Measurements from ENCODE around the gene SNAI3.
A peak's percentile ranks its signal among the peaks of the same experiment; 100 is the strongest.

Gene SNAI3

GRCh38 chr16:88665148-88665547 is 21.2 kb downstream of the SNAI3 start:
- Mint-ChIP-seq H3K4me3 (no peak overlapping the region), H3K27ac (no peak overlapping the region), H3K9me3 (no peaks in the 10 kb centered on the region), H3K27me3 (no peaks in the 10 kb centered on the region), H3K4me1 (peaks cover 17 to 36% of the 10 kb centered on the region in 2 donors), H3K36me3 (peaks cover 31 to 32% of the 10 kb centered on the region in 2 donors)
- DNase-seq: no peak
- no peak for ATAC-seq (replicated peaks)

GRCh38 chr16:88662843-88663606 is 23.3 kb downstream of the SNAI3 start, which contains the start of gene MVD:
Gene MVD, minus strand, starts transcription at chr16:88663091. Its CDS starts 11 bp downstream, at chr16:88663080.
- Mint-ChIP-seq H3K9me3 (no peaks in the 10 kb centered on the region), H3K4me1 (peaks cover 24 to 44% of the 10 kb centered on the region in 2 donors), H3K36me3 (peaks cover 29% of the 10 kb centered on the region in 2 donors), H3K27me3 (no peaks in the 10 kb centered on the region), H3K4me3 (peak within 1 kb of the TSS; percentile 96 to 99), H3K27ac (peak within 1 kb of the TSS; percentile 99)
- DNase-seq (peak; percentile 97), ATAC-seq (replicated peaks) (peak; percentile 98 to 99)

GRCh38 chr16:88662222-88662842 is 24.0 kb downstream of the SNAI3 start:
- H3K27me3 Mint-ChIP-seq: no peaks in the 10 kb centered on the region
- DNase-seq: no peak
- H3K9me3 Mint-ChIP-seq: no peaks in the 10 kb centered on the region
- peaks cover 24 to 41% of the 10 kb centered on the region in 2 donors for H3K4me1 Mint-ChIP-seq
- H3K36me3 Mint-ChIP-seq: peaks cover 25% of the 10 kb centered on the region in 2 donors
- peak overlapping the region; percentile 94 for H3K27ac Mint-ChIP-seq
- peak; percentile 3 to 5 for ATAC-seq (replicated peaks)
- peak overlapping the region; percentile 96 to 99 for H3K4me3 Mint-ChIP-seq

GRCh38 chr16:88661468-88661867 is 24.8 kb downstream of the SNAI3 start:
- no peak for ATAC-seq (replicated peaks)
- DNase-seq: no peak
- Mint-ChIP-seq H3K27me3 (no peaks in the 10 kb centered on the region), H3K4me3 (peak overlapping the region; percentile 59 to 70), H3K9me3 (no peaks in the 10 kb centered on the region), H3K36me3 (peaks cover 20 to 30% of the 10 kb centered on the region in 2 donors), H3K27ac (no peak overlapping the region), H3K4me1 (peaks cover 24 to 37% of the 10 kb centered on the region in 2 donors)

- Mint-ChIP-seq H3K27me3 (no peaks in the 10 kb centered on the region), H3K4me1 (peaks cover 24 to 29% of the 10 kb centered on the region in 2 donors), H3K4me3 (no peak overlapping the region), H3K36me3 (peaks cover 30 to 41% of the 10 kb centered on the region in 2 donors), H3K27ac (no peak overlapping the region), H3K9me3 (no peaks in the 10 kb centered on the region)
- DNase-seq (no peak), ATAC-seq (replicated peaks) (no peak)
These were observed 27.1 kb downstream of the SNAI3 start for GRCh38 chr16:88659160-88659559.

GRCh38 chr16:88658714-88659113 is 27.6 kb downstream of the SNAI3 start:
- H3K4me3 Mint-ChIP-seq: no peak overlapping the region
- no peaks in the 10 kb centered on the region for H3K27me3 Mint-ChIP-seq
- peaks cover 22 to 26% of the 10 kb centered on the region in 2 donors for H3K4me1 Mint-ChIP-seq
- H3K9me3 Mint-ChIP-seq: no peaks in the 10 kb centered on the region
- peaks cover 35 to 44% of the 10 kb centered on the region in 2 donors for H3K36me3 Mint-ChIP-seq
- no peak overlapping the region for H3K27ac Mint-ChIP-seq
- DNase-seq (no peak), ATAC-seq (replicated peaks) (no peak)

GRCh38 chr16:88657371-88657770 is 28.9 kb downstream of the SNAI3 start:
- H3K36me3 Mint-ChIP-seq: peaks cover 43 to 49% of the 10 kb centered on the region in 2 donors
- DNase-seq: no peak
- ATAC-seq (replicated peaks): no peak
- H3K4me3 Mint-ChIP-seq: no peak overlapping the region
- no peaks in the 10 kb centered on the region for H3K27me3 Mint-ChIP-seq
- H3K4me1 Mint-ChIP-seq: peaks cover 26 to 37% of the 10 kb centered on the region in 2 donors
- H3K9me3 Mint-ChIP-seq: no peaks in the 10 kb centered on the region
- no peak overlapping the region for H3K27ac Mint-ChIP-seq

GRCh38 chr16:88656291-88656980 is 29.9 kb downstream of the SNAI3 start:
- Mint-ChIP-seq H3K36me3 (peaks cover 45% of the 10 kb centered on the region in 2 donors), H3K27me3 (no peaks in the 10 kb centered on the region), H3K4me3 (no peak overlapping the region), H3K4me1 (peaks cover 30 to 37% of the 10 kb centered on the region in 2 donors), H3K27ac (no peak overlapping the region), H3K9me3 (no peaks in the 10 kb centered on the region)
- DNase-seq (no peak), ATAC-seq (replicated peaks) (no peak)

- no peak overlapping the region for H3K27ac Mint-ChIP-seq
- ATAC-seq (replicated peaks) (no peak), DNase-seq (no peak)
- no peak overlapping the region for H3K4me3 Mint-ChIP-seq
- H3K4me1 Mint-ChIP-seq: peaks cover 32 to 38% of the 10 kb centered on the region in 2 donors
- H3K27me3 Mint-ChIP-seq: no peaks in the 10 kb centered on the region
- no peaks in the 10 kb centered on the region for H3K9me3 Mint-ChIP-seq
- peaks cover 45 to 47% of the 10 kb centered on the region in 2 donors for H3K36me3 Mint-ChIP-seq
These were observed 30.5 kb downstream of the SNAI3 start for GRCh38 chr16:88655733-88656281.

GRCh38 chr16:88655053-88655732 is 31.1 kb downstream of the SNAI3 start:
- peaks cover 46 to 49% of the 10 kb centered on the region in 2 donors for H3K36me3 Mint-ChIP-seq
- DNase-seq: peak; percentile 0
- no peak overlapping the region for H3K4me3 Mint-ChIP-seq
- peak overlapping the region; percentile 57 for H3K27ac Mint-ChIP-seq
- H3K4me1 Mint-ChIP-seq: peaks cover 32 to 36% of the 10 kb centered on the region in 2 donors
- H3K9me3 Mint-ChIP-seq: no peaks in the 10 kb centered on the region
- ATAC-seq (replicated peaks): no peak
- H3K27me3 Mint-ChIP-seq: no peaks in the 10 kb centered on the region

- no peak overlapping the region for H3K4me3 Mint-ChIP-seq
- H3K9me3 Mint-ChIP-seq: no peaks in the 10 kb centered on the region
- ATAC-seq (replicated peaks) (no peak), DNase-seq (no peak)
- H3K27me3 Mint-ChIP-seq: no peaks in the 10 kb centered on the region
- H3K36me3 Mint-ChIP-seq: peaks cover 51% of the 10 kb centered on the region in 2 donors
- H3K4me1 Mint-ChIP-seq: peaks cover 33 to 35% of the 10 kb centered on the region in 2 donors
- H3K27ac Mint-ChIP-seq: no peak overlapping the region
These were observed 31.8 kb downstream of the SNAI3 start for GRCh38 chr16:88654363-88655052.

GRCh38 chr16:88653596-88654362 is 32.5 kb downstream of the SNAI3 start:
- DNase-seq: no peak
- Mint-ChIP-seq H3K27me3 (no peaks in the 10 kb centered on the region), H3K4me1 (peaks cover 33 to 39% of the 10 kb centered on the region in 2 donors), H3K27ac (no peak overlapping the region), H3K36me3 (peaks cover 53% of the 10 kb centered on the region in 2 donors), H3K9me3 (no peaks in the 10 kb centered on the region), H3K4me3 (no peak overlapping the region)
- no peak for ATAC-seq (replicated peaks)

GRCh38 chr16:88653101-88653500 is 33.2 kb downstream of the SNAI3 start:
- no peaks in the 10 kb centered on the region for H3K9me3 Mint-ChIP-seq
- H3K27ac Mint-ChIP-seq: peak overlapping the region; percentile 51
- ATAC-seq (replicated peaks) (no peak), DNase-seq (no peak)
- no peaks in the 10 kb centered on the region for H3K27me3 Mint-ChIP-seq
- H3K4me1 Mint-ChIP-seq: peaks cover 33 to 42% of the 10 kb centered on the region in 2 donors
- peaks cover 51 to 52% of the 10 kb centered on the region in 2 donors for H3K36me3 Mint-ChIP-seq
- no peak overlapping the region for H3K4me3 Mint-ChIP-seq

Data from stimulated activated naive B cell treated with anti-CD40 and anti-IgM and Interleukin-4, amounts not matched to agents 10 μg/mL and 1 μg/mL and 100 μg/mL, for 72 hours (primary cell).